Endothelial cell of umbilical vein (primary cell): ENCODE data around the gene PCDH7. TPM values are rescaled to one million over a fixed set of nuclear protein-coding genes. Genes with fewer than 3 reads are reported as not detected.
A peak's percentile ranks its signal among the peaks of the same experiment; 100 is the strongest.

Experiments
- BruUV-seq: library from RNA; stranded (reverse); fragments of 400-500 nt; replicated peaks from 2 replicates; lab custom pipeline; 2021; lab: Mats Ljungman, UMichigan
- CTCF ChIA-PET: fragments of 300-600, 350-600 bp; sonication (Branson Sonifier 250); formaldehyde crosslinking; loops from one replicate; lab custom pipeline; 2021; ENCODE audit warnings: antibody characterized with exemption, inconsistent platforms; lab: Charles Lee
- POLR2A ChIA-PET: fragments of 300-600, 350-600 bp; sonication (Branson Sonifier 250); formaldehyde crosslinking; loops from one replicate; lab custom pipeline; 2021; ENCODE audit warnings: antibody characterized with exemption, inconsistent platforms; lab: Charles Lee
- DNase-seq: peaks from one replicate; pipeline ENCODE4 v3.0.0-alpha.2; 2011; ENCODE audit warnings: low read depth, low spot score
- FAIRE-seq: peaks from 2 replicates; lab custom pipeline; 2011; peaks lifted over from hg19 to GRCh38; lab: Jason Lieb, UNC
- H2AFZ ChIP-seq: 2 replicates; pipeline ENCODE4 v1.6.0; 2012; ENCODE audit warnings: low read depth, low read length, control low read depth, inconsistent platforms
- H3K27ac ChIP-seq: 2 replicates; pipeline ENCODE4 v1.5.1; 2011; ENCODE audit warnings: low read depth, mild to moderate bottlenecking, control low read depth, low read length, moderate library complexity; ENCODE audit not compliant: insufficient read depth
- H3K27me3 ChIP-seq, 2 experiments: 2 replicates each; pipeline versions ENCODE4 v1.6.0 to v1.6.1; 2011; ENCODE audit warnings: low read length in 2 of 2, mixed read lengths in 1 of 2; ENCODE audit not compliant: control insufficient read depth in 2 of 2, insufficient read depth in 2 of 2
- H3K36me3 ChIP-seq, 2 experiments: 2 replicates in 1 of 2; 3 replicates in 1 of 2; pipeline ENCODE4 v1.5.1; 2011; ENCODE audit warnings: low read length in 2 of 2, mild to moderate bottlenecking in 1 of 2, moderate library complexity in 1 of 2; ENCODE audit not compliant: control insufficient read depth in 2 of 2, insufficient read depth in 2 of 2; ENCODE audit errors: extremely low read depth in 1 of 2
- H3K4me1 ChIP-seq: 3 replicates; pipeline ENCODE4 v1.5.1; 2011; ENCODE audit warnings: mild to moderate bottlenecking, low read length; ENCODE audit not compliant: control insufficient read depth, insufficient read depth; ENCODE audit errors: extremely low read depth
- H3K4me2 ChIP-seq: 2 replicates; pipeline ENCODE4 v1.6.1; 2011; ENCODE audit warnings: low read length, control low read depth, mixed read lengths; ENCODE audit not compliant: insufficient read depth
- H3K4me3 ChIP-seq, 3 experiments: fragments of 200-600 bp in 1 of 3; sonication (generic), shearing (Covaris generic) in 1 of 3; replicated peaks in 1 of 3; 2 replicates each; pipeline ENCODE4 v1.5.1; 2011 to 2016; ENCODE audit warnings: control low read depth in 3 of 3, low read length in 3 of 3, mild to moderate bottlenecking in 2 of 3, inconsistent platforms in 1 of 3, low read depth in 1 of 3, moderate library complexity in 1 of 3; ENCODE audit not compliant: insufficient read depth in 1 of 3
- H3K79me2 ChIP-seq: 2 replicates; pipeline ENCODE4 v1.6.0; 2012; ENCODE audit warnings: low read length, inconsistent platforms; ENCODE audit not compliant: control insufficient read depth, insufficient read depth
- H3K9ac ChIP-seq: replicated peaks from 2 replicates; pipeline ENCODE3; 2011; ENCODE audit warnings: low read length, control low read depth; ENCODE audit not compliant: insufficient read depth; ENCODE audit errors: extremely low read depth
- H3K9me1 ChIP-seq: replicated peaks from 3 replicates; pipeline ENCODE4 v1.6.0; 2011; ENCODE audit warnings: mild to moderate bottlenecking, low read length; ENCODE audit not compliant: control insufficient read depth, insufficient read depth; ENCODE audit errors: extremely low read depth
- H3K9me3 ChIP-seq: replicated peaks from 2 replicates; pipeline ENCODE4 v1.5.1; 2012; ENCODE audit warnings: low read length, inconsistent platforms; ENCODE audit not compliant: control insufficient read depth, insufficient read depth
- H4K20me1 ChIP-seq: replicated peaks from 2 replicates; pipeline ENCODE3; 2011; ENCODE audit warnings: mild to moderate bottlenecking, low read length; ENCODE audit not compliant: control insufficient read depth, insufficient read depth; ENCODE audit errors: extremely low read depth
- EZH2 ChIP-seq: IDR thresholded peaks from 2 replicates; pipeline ENCODE4 v1.6.1; 2012; ENCODE audit warnings: borderline replicate concordance, low read depth, mild to moderate bottlenecking, moderate library complexity, low read length, inconsistent platforms; ENCODE audit not compliant: severe bottlenecking
- FOS ChIP-seq: IDR thresholded peaks from 2 replicates; pipeline ENCODE4 v1.6.1; 2011; ENCODE audit warnings: mild to moderate bottlenecking, low read length, moderate library complexity, borderline replicate concordance; ENCODE audit not compliant: insufficient read depth
- GATA2 ChIP-seq: IDR thresholded peaks from 2 replicates; pipeline ENCODE4 v1.7.0; 2011; ENCODE audit warnings: low read depth, mild to moderate bottlenecking, moderate library complexity, mixed read lengths, low read length; ENCODE audit not compliant: insufficient read length, insufficient read depth
- JUN ChIP-seq: IDR thresholded peaks from 2 replicates; pipeline ENCODE4 v1.6.1; 2011; ENCODE audit warnings: borderline replicate concordance, low read depth; ENCODE audit not compliant: insufficient read length, insufficient read depth
- MYC ChIP-seq: IDR thresholded peaks from one replicate; pipeline ENCODE4 v1.6.1; 2011; ENCODE audit warnings: mild to moderate bottlenecking, low read depth, low read length
- POLR2A ChIP-seq: IDR thresholded peaks from 2 replicates; pipeline ENCODE4 v1.6.1; 2012; ENCODE audit warnings: low read depth, mild to moderate bottlenecking, control low read depth, low read length
- POLR2AphosphoS5 ChIP-seq: IDR thresholded peaks from 2 replicates; pipeline ENCODE4 v1.6.1; 2012; ENCODE audit warnings: low read depth, mild to moderate bottlenecking, control low read depth, low read length, moderate library complexity; ENCODE audit not compliant: insufficient read depth
- dilution Hi-C: fragments of 300-500 bp; cut with MboI; formaldehyde crosslinking; loops from one replicate; pipeline ENCODE4 v1.15.0; 2019; ENCODE audit warnings: low sequenced_read_pairs; ENCODE audit not compliant: extremely low pct_ligation_motif_present
- intact Hi-C: fragments of 100-400 bp; cut with micrococcal nuclease; formaldehyde crosslinking; loops from one replicate; pipeline ENCODE4 v1.10.0; 2022
- polyA plus RNA-seq, 4 experiments: library from polyadenylated mRNA; depleted of rRNA in 3 of 4; stranded (reverse) in 3 of 4; unstranded in 1 of 4; fragments of >200 nt; gene quantifications; 2 replicates each; pipeline versions ENCODE4 v1.2.1 to v1.2.3, GENCODE V29; 2011 to 2012; ENCODE audit warnings: missing spikeins in 1 of 4
- total RNA-seq: library from RNA; stranded (reverse); gene quantifications from 2 replicates; pipeline ENCODE4 v1.2.3, GENCODE V29; 2021
- TF ChIP-seq, protein P1 (sequence below), 2 donors: IDR thresholded peaks; 1 replicate in 1 of 2; 2 replicates in 1 of 2; pipeline ENCODE4 v1.5.1; 2011; ENCODE audit warnings: low read length in 2 of 2, mild to moderate bottlenecking in 2 of 2, moderate library complexity in 2 of 2, control low read depth in 1 of 2, inconsistent platforms in 1 of 2, low read depth in 1 of 2; ENCODE audit not compliant: insufficient read depth in 1 of 2; ENCODE audit errors: extremely low read depth in 1 of 2
- TF ChIP-seq, protein P2 (sequence below): IDR thresholded peaks from 2 replicates; pipeline ENCODE4 v1.6.1; 2011; ENCODE audit not compliant: insufficient read depth, insufficient read length

The PCDH7 gene
- total and polyA plus RNA-seq, 2 donors (not counting 3 experiments of a cell fraction or from before 2014, with no cell fraction given), result 9.5 to 16.6 TPM

DNA sequence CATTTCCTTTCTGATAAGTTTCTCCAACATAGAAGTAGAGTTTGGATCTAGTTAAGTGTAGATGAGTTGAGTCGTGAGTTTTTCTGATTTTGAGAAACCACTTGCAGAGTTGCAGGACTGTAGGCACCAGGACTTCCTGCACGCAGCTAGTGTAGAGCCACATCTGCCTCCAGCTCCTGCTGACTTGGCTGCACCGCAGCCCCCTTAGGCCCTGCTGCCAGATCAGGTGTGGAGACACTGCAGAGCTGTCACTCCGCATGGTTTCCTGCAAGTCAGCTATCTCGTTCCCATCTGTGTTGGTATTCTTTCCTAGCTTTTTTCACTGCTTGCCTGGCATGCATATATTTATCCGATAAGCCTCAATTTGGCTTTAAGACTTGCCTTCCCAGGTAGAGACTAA, 48.9 kb downstream of the PCDH7 start:
- Histone ChIP-seq H3K27me3 (no peaks in the 10 kb centered on the region), H3K4me1 (peaks cover 68% of the 10 kb centered on the region), H3K4me3 (no peak overlapping the region), H3K9me3 (no peaks in the 10 kb centered on the region), H3K79me2 (no peaks in the 10 kb centered on the region), H4K20me1 (no peaks in the 10 kb centered on the region), H3K9me1 (no peaks in the 10 kb centered on the region), H3K4me2 (peak overlapping the region; percentile 74), H2AFZ (no peak overlapping the region), H3K36me3 (no peaks in the 10 kb centered on the region), H3K27ac (no peak overlapping the region), H3K9ac (no peak overlapping the region)
- DNase-seq (peak; percentile 36), FAIRE-seq (no peak)
- dilution Hi-C loops (no loop called here), intact Hi-C loops (loop anchor here (5.0 kb wide), 3 partner anchors 93 to 318 kb away; no protein-coding TSS in a partner anchor)
- CTCF ChIA-PET, result interaction anchor here (0.9 to 4.2 kb wide), 9 partner anchors 9 to 71 kb away, joined by 3 to 29 read pairs (median 4); partner anchors contain the start of gene PCDH7
- POLR2A ChIA-PET, result interaction anchor here (1.2 kb wide), 1 partner anchor 45 kb away, joined by 3 read pairs; no protein-coding TSS in a partner anchor
- TF ChIP-seq, protein P1, sequence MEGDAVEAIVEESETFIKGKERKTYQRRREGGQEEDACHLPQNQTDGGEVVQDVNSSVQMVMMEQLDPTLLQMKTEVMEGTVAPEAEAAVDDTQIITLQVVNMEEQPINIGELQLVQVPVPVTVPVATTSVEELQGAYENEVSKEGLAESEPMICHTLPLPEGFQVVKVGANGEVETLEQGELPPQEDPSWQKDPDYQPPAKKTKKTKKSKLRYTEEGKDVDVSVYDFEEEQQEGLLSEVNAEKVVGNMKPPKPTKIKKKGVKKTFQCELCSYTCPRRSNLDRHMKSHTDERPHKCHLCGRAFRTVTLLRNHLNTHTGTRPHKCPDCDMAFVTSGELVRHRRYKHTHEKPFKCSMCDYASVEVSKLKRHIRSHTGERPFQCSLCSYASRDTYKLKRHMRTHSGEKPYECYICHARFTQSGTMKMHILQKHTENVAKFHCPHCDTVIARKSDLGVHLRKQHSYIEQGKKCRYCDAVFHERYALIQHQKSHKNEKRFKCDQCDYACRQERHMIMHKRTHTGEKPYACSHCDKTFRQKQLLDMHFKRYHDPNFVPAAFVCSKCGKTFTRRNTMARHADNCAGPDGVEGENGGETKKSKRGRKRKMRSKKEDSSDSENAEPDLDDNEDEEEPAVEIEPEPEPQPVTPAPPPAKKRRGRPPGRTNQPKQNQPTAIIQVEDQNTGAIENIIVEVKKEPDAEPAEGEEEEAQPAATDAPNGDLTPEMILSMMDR (IDR thresholded peaks at IDR 0.05; ENCODE audit: extremely low read depth in 1 of 2, insufficient read depth in 1 of 2, low read depth in 1 of 2, low read length in 2 of 2), result no peak
- TF ChIP-seq FOS (no peak), MYC (no peak), EZH2 (no peak)
- BruUV-seq, result no TSS peak

DNA sequence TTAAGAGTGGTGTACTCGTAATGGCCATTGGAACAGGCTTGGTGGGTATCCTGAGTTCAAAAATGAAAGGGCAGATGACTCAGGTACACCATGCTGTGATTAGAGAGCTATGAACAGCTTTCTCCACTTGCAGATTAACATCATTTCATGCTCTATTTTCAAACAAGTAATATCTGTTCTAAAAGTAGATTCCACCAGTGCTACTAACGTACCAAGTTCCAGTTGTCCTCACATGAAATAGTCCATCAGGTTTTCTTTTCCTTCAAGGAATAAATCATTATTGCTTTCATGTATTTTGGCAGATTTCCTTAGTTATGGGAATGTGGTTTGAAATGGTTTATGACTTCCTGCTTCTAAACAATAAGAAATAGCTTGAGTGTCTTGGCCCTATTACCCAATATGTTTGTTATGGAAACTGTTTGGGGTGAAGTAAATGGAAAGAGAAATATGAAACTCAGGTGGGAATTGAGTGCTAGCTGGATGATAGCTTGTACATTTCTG, 49.9 kb downstream of the PCDH7 start:
- Histone ChIP-seq H3K9ac (no peak overlapping the region), H3K27ac (peak overlapping the region; percentile 60), H3K4me1 (peaks cover 59% of the 10 kb centered on the region), H3K36me3 (no peaks in the 10 kb centered on the region), H3K9me1 (no peaks in the 10 kb centered on the region), H3K27me3 (no peaks in the 10 kb centered on the region), H3K79me2 (no peaks in the 10 kb centered on the region), H3K4me3 (no peak overlapping the region), H3K9me3 (no peaks in the 10 kb centered on the region), H4K20me1 (no peaks in the 10 kb centered on the region), H2AFZ (no peak overlapping the region), H3K4me2 (peak overlapping the region; percentile 55)
- FAIRE-seq (peak; percentile 35), DNase-seq (peak; percentile 93)
- POLR2A ChIA-PET, result no interaction called here
- intact Hi-C loops (loop anchor here (1.0 kb wide), 2 partner anchors 42 to 50 kb away; partner anchors contain the start of gene PCDH7), dilution Hi-C loops (no loop called here)
- CTCF ChIA-PET, result interaction anchor here (0.8 to 4.2 kb wide), 11 partner anchors 10 to 70 kb away, joined by 3 to 29 read pairs (median 4); partner anchors contain the start of gene PCDH7
- TF ChIP-seq FOS, result peak; percentile 14
- no peak for TF ChIP-seq GATA2
- peak; percentile 21 for TF ChIP-seq POLR2A
- no peak for TF ChIP-seq EZH2
- TF ChIP-seq, protein P2, sequence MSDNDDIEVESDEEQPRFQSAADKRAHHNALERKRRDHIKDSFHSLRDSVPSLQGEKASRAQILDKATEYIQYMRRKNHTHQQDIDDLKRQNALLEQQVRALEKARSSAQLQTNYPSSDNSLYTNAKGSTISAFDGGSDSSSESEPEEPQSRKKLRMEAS, result no peak
- TF ChIP-seq POLR2AphosphoS5, result no peak
- peak; percentile 68 for TF ChIP-seq JUN
- BruUV-seq, result no TSS peak
